HepG2 (cell line): Measurements from ENCODE around the gene SLC43A3. TPM values are rescaled to one million over a fixed set of nuclear protein-coding genes. Genes with fewer than 3 reads are reported as not detected.
A peak's percentile ranks its signal among the peaks of the same experiment; 100 is the strongest.

Experiments
- ARNT2 ChIP-seq: sonication (generic); formaldehyde crosslinking; IDR thresholded peaks from 2 replicates; pipeline ENCODE4 v1.8.0; 2022; ENCODE audit warnings: mild to moderate bottlenecking, low read depth, missing genetic modification reagents, moderate library complexity
- BCL3 ChIP-seq: sonication (generic); formaldehyde crosslinking; IDR thresholded peaks from 2 replicates; pipeline ENCODE4 v1.5.1; 2020; ENCODE audit warnings: mild to moderate bottlenecking, missing genetic modification reagents, moderate library complexity
- ELF3 ChIP-seq: IDR thresholded peaks from 2 replicates; pipeline ENCODE4 v1.6.1; 2016; ENCODE audit warnings: missing genetic modification reagents, missing compliant biosample characterization
- FOXO1 ChIP-seq: sonication (generic); formaldehyde crosslinking; IDR thresholded peaks from 2 replicates; pipeline ENCODE4 v1.4.0; 2020; ENCODE audit warnings: missing genetic modification reagents
- HOXA3 ChIP-seq: sonication (generic); formaldehyde crosslinking; IDR thresholded peaks from 2 replicates; pipeline ENCODE4 v1.5.0; 2020; ENCODE audit warnings: missing genetic modification reagents
- KAT8 ChIP-seq: IDR thresholded peaks from 2 replicates; pipeline ENCODE4 v1.6.1; 2016; ENCODE audit warnings: missing genetic modification reagents, missing compliant biosample characterization
- RAD21 ChIP-seq: fragments of 450-650 bp; formaldehyde crosslinking; IDR thresholded peaks from 2 replicates; pipeline ENCODE4 v1.5.0; 2020; ENCODE audit warnings: mild to moderate bottlenecking
- SKI ChIP-seq: fragments of 450-650 bp; IDR thresholded peaks from one replicate; pipeline ENCODE4 v1.6.1; 2018; ENCODE audit warnings: mild to moderate bottlenecking; ENCODE audit not compliant: partially characterized antibody
- STAG1 ChIP-seq: sonication (generic); formaldehyde crosslinking; IDR thresholded peaks from 2 replicates; pipeline ENCODE4 v1.4.0; 2020; ENCODE audit warnings: missing genetic modification reagents
- YY1 ChIP-seq: IDR thresholded peaks from 2 replicates; pipeline ENCODE4 v1.6.1; 2011; ENCODE audit warnings: low read length, low read depth, moderate library complexity, mild to moderate bottlenecking; ENCODE audit not compliant: insufficient read depth, insufficient replicate concordance
- ZBTB38 ChIP-seq: sonication (generic); formaldehyde crosslinking; IDR thresholded peaks from 2 replicates; pipeline ENCODE4 v1.5.1; 2020; ENCODE audit warnings: mild to moderate bottlenecking, missing genetic modification reagents
- ZFY ChIP-seq: sonication (generic); formaldehyde crosslinking; IDR thresholded peaks from 2 replicates; pipeline ENCODE4 v1.4.0; 2020; ENCODE audit warnings: missing genetic modification reagents
- ZNF225 ChIP-seq: sonication (generic); formaldehyde crosslinking; IDR thresholded peaks from 2 replicates; pipeline ENCODE4 v1.4.0; 2020; ENCODE audit warnings: mild to moderate bottlenecking, missing genetic modification reagents
- ZNF331 ChIP-seq: sonication (generic); formaldehyde crosslinking; IDR thresholded peaks from 2 replicates; pipeline ENCODE4 v1.4.0; 2020; ENCODE audit warnings: missing genetic modification reagents
- ZNF770 ChIP-seq: sonication (generic); formaldehyde crosslinking; IDR thresholded peaks from 2 replicates; pipeline ENCODE4 v1.5.0; 2020; ENCODE audit warnings: mild to moderate bottlenecking, missing genetic modification reagents
- polyA plus RNA-seq, 8 experiments: library from polyadenylated mRNA; depleted of rRNA in 3 of 8; stranded (reverse) in 7 of 8; unstranded in 1 of 8; fragments of >200 nt; fragmentation: Illumina TruSeq in 4 of 8; extraction: Trizol in 4 of 8; gene quantifications; 2 replicates each; pipeline versions ENCODE4 v1.2.1 to v1.2.3, GENCODE V29; 2011 to 2016; ENCODE audit warnings: low read depth in 4 of 8, missing spikeins in 1 of 8, mixed read lengths in 1 of 8; ENCODE audit not compliant: insufficient read depth in 1 of 8
- total RNA-seq, 5 experiments: library from RNA; depleted of rRNA; stranded (reverse); fragments of >200 nt; fragmentation: Illumina TruSeq; extraction: Trizol; gene quantifications; 2 replicates each; pipeline ENCODE4 v1.2.3, GENCODE V29; 2016; ENCODE audit warnings: low read depth in 1 of 5
- TF ChIP-seq, protein P1 (sequence below): sonication (generic); formaldehyde crosslinking; IDR thresholded peaks from 2 replicates; pipeline ENCODE4 v1.4.0; 2020; ENCODE audit warnings: missing genetic modification reagents, borderline replicate concordance
- TF ChIP-seq, protein P2 (sequence below), 2 experiments: sonication (generic) in 1 of 2; formaldehyde crosslinking in 1 of 2; IDR thresholded peaks; 2 replicates each; pipeline versions ENCODE4 v1.5.1 to v1.6.1; 2011 to 2020; ENCODE audit warnings: borderline replicate concordance in 1 of 2, low read depth in 1 of 2, low read length in 1 of 2, mild to moderate bottlenecking in 1 of 2, missing genetic modification reagents in 1 of 2, moderate library complexity in 1 of 2
- TF ChIP-seq, protein P3 (sequence below): sonication (generic); formaldehyde crosslinking; IDR thresholded peaks from 2 replicates; pipeline ENCODE4 v1.4.0; 2020; ENCODE audit warnings: mild to moderate bottlenecking, missing genetic modification reagents

SLC43A3 gene
- total and polyA plus RNA-seq, 2 of the 13 experiments (the other 11 are each of a cell fraction or from before 2014, with no cell fraction given): 2.6 TPM; not detected in 1

- TF ChIP-seq ZNF770 (CRISPR knock-in tag) (peak; percentile 84), BCL3 (CRISPR knock-in tag) (peak; percentile 46; the same call in 1 of the 2 replicates), ZNF225 (CRISPR knock-in tag) (no peak), YY1 (peak; percentile 75), FOXO1 (CRISPR knock-in tag) (0 out of 2 replicates have a peak, but pooled peaks have one; percentile 26), ZBTB38 (CRISPR knock-in tag) (0 out of 2 replicates have a peak, but pooled peaks have one; percentile 53), ZNF331 (CRISPR knock-in tag) (peak; percentile 55; the same call in 1 of the 2 replicates), ELF3 (CRISPR knock-in tag) (0 out of 2 replicates have a peak, but pooled peaks have one; percentile 19), STAG1 (CRISPR knock-in tag) (peak; percentile 93), RAD21 (CRISPR knock-in tag) (peak; percentile 94), SKI (peak; percentile 19), ARNT2 (CRISPR knock-in tag) (0 out of 2 replicates have a peak, but pooled peaks have one; percentile 28), HOXA3 (CRISPR knock-in tag) (peak; percentile 23; the same call in 1 of the 2 replicates), ZFY (CRISPR knock-in tag) (peak; percentile 50; the same call in 1 of the 2 replicates), KAT8 (peak; percentile 62; the same call in 1 of the 2 replicates)
- TF ChIP-seq, protein P1, sequence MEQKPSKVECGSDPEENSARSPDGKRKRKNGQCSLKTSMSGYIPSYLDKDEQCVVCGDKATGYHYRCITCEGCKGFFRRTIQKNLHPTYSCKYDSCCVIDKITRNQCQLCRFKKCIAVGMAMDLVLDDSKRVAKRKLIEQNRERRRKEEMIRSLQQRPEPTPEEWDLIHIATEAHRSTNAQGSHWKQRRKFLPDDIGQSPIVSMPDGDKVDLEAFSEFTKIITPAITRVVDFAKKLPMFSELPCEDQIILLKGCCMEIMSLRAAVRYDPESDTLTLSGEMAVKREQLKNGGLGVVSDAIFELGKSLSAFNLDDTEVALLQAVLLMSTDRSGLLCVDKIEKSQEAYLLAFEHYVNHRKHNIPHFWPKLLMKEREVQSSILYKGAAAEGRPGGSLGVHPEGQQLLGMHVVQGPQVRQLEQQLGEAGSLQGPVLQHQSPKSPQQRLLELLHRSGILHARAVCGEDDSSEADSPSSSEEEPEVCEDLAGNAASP: 0 out of 2 replicates have a peak, but pooled peaks have one; percentile 27
- TF ChIP-seq, protein P2, sequence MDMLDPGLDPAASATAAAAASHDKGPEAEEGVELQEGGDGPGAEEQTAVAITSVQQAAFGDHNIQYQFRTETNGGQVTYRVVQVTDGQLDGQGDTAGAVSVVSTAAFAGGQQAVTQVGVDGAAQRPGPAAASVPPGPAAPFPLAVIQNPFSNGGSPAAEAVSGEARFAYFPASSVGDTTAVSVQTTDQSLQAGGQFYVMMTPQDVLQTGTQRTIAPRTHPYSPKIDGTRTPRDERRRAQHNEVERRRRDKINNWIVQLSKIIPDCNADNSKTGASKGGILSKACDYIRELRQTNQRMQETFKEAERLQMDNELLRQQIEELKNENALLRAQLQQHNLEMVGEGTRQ (IDR thresholded peaks at IDR 0.05; ENCODE audit: low read depth, low read length): no peak
- TF ChIP-seq, protein P2 (CRISPR knock-in tag; IDR thresholded peaks at IDR 0.05; ENCODE audit: borderline replicate concordance): no peak
- TF ChIP-seq, protein P3, sequence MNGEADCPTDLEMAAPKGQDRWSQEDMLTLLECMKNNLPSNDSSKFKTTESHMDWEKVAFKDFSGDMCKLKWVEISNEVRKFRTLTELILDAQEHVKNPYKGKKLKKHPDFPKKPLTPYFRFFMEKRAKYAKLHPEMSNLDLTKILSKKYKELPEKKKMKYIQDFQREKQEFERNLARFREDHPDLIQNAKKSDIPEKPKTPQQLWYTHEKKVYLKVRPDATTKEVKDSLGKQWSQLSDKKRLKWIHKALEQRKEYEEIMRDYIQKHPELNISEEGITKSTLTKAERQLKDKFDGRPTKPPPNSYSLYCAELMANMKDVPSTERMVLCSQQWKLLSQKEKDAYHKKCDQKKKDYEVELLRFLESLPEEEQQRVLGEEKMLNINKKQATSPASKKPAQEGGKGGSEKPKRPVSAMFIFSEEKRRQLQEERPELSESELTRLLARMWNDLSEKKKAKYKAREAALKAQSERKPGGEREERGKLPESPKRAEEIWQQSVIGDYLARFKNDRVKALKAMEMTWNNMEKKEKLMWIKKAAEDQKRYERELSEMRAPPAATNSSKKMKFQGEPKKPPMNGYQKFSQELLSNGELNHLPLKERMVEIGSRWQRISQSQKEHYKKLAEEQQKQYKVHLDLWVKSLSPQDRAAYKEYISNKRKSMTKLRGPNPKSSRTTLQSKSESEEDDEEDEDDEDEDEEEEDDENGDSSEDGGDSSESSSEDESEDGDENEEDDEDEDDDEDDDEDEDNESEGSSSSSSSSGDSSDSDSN (CRISPR knock-in tag): peak; percentile 42; the same call in 1 of the 2 replicates
Measured at GRCh38 chr11:57456960-57457642, 30.2 kb upstream of the SLC43A3 start (continued).
